ENCODE results near the gene FPR3. TPM values are rescaled to one million over a fixed set of nuclear protein-coding genes. Genes with fewer than 3 reads are reported as not detected.

Gene FPR3
- total and polyA plus RNA-seq, 9 of the 15 experiments (the other 6 are each of a cell fraction or from before 2014, with no cell fraction given) = 0.08 to 0.51 (median 0.22) TPM; not detected in 1

DNA sequence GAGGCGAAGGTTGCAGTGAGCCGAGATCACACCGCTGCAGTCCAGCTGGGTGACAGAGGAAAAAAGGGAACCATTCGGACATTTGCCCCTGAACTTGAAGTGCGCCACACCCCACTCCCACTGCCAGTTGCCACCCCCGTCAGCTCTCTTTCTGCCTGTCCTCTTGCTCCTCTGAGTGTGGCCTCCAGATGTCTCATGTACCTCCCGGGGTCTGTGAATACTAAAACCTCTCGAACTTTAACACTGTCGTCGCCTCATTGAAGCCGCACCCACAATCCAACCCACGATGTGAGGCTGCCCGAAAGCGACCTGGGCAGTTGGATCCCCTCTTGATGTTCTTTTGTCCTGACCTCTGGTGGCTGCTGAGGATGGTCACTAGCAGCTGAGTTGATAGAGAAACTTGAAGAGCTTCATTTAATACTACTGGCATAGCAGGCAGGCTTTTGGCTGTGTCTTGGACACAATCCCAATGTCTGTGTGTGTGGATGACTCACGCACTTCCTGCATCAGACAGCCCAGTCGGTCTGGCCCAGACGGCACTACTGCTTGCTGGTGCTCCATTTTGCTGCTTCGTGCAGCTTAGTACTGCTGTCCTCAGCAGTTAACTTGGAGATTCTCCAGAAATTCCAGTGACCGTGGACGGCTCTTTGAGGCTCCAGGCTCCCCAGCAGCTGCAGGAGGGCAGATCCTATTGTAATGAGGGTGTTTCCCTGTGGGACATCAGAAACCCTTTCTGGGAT lies 4.2 kb downstream of the FPR3 start (continued):
- TF ChIP-seq, protein P1, sequence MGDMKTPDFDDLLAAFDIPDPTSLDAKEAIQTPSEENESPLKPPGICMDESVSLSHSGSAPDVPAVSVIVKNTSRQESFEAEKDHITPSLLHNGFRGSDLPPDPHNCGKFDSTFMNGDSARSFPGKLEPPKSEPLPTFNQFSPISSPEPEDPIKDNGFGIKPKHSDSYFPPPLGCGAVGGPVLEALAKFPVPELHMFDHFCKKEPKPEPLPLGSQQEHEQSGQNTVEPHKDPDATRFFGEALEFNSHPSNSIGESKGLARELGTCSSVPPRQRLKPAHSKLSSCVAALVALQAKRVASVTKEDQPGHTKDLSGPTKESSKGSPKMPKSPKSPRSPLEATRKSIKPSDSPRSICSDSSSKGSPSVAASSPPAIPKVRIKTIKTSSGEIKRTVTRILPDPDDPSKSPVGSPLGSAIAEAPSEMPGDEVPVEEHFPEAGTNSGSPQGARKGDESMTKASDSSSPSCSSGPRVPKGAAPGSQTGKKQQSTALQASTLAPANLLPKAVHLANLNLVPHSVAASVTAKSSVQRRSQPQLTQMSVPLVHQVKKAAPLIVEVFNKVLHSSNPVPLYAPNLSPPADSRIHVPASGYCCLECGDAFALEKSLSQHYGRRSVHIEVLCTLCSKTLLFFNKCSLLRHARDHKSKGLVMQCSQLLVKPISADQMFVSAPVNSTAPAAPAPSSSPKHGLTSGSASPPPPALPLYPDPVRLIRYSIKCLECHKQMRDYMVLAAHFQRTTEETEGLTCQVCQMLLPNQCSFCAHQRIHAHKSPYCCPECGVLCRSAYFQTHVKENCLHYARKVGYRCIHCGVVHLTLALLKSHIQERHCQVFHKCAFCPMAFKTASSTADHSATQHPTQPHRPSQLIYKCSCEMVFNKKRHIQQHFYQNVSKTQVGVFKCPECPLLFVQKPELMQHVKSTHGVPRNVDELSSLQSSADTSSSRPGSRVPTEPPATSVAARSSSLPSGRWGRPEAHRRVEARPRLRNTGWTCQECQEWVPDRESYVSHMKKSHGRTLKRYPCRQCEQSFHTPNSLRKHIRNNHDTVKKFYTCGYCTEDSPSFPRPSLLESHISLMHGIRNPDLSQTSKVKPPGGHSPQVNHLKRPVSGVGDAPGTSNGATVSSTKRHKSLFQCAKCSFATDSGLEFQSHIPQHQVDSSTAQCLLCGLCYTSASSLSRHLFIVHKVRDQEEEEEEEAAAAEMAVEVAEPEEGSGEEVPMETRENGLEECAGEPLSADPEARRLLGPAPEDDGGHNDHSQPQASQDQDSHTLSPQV (IDR thresholded peaks at IDR 0.05) = peak; percentile 96
- TF ChIP-seq HOXB6 (CRISPR knock-in tag; IDR thresholded peaks at IDR 0.05; ENCODE audit: borderline replicate concordance) (0 out of 2 replicates have a peak, but pooled peaks have one; percentile 55), PRMT5 (CRISPR knock-in tag; IDR thresholded peaks at IDR 0.05) (no peak), DPF2 (IDR thresholded peaks at IDR 0.05) (peak; percentile 78), POLR2AphosphoS5 (IDR thresholded peaks at IDR 0.05; ENCODE audit: control insufficient read depth, insufficient read depth, low read depth, low read length) (0 out of 2 replicates have a peak, but pooled peaks have one; percentile 23), MAFF (IDR thresholded peaks at IDR 0.05; ENCODE audit: low read length) (0 out of 2 replicates have a peak, but pooled peaks have one; percentile 7), EP300 (IDR thresholded peaks at IDR 0.05; ENCODE audit: low read length) (peak; percentile 62), KAT7 (CRISPR knock-in tag; IDR thresholded peaks at IDR 0.05; ENCODE audit: borderline replicate concordance) (0 out of 2 replicates have a peak, but pooled peaks have one; percentile 44), ERF (CRISPR knock-in tag; IDR thresholded peaks at IDR 0.05) (peak; percentile 68; the same call in 1 of the 2 replicates), PYGO2 (tag; IDR thresholded peaks at IDR 0.05) (no peak), CREBBP (IDR thresholded peaks at IDR 0.05; ENCODE audit: low read depth, low read length) (no peak), CCNT2 (IDR thresholded peaks at IDR 0.05; ENCODE audit: borderline replicate concordance, extremely low read depth, insufficient read length, low read depth, low read length) (no peak)
- TF ChIP-seq, protein P2, sequence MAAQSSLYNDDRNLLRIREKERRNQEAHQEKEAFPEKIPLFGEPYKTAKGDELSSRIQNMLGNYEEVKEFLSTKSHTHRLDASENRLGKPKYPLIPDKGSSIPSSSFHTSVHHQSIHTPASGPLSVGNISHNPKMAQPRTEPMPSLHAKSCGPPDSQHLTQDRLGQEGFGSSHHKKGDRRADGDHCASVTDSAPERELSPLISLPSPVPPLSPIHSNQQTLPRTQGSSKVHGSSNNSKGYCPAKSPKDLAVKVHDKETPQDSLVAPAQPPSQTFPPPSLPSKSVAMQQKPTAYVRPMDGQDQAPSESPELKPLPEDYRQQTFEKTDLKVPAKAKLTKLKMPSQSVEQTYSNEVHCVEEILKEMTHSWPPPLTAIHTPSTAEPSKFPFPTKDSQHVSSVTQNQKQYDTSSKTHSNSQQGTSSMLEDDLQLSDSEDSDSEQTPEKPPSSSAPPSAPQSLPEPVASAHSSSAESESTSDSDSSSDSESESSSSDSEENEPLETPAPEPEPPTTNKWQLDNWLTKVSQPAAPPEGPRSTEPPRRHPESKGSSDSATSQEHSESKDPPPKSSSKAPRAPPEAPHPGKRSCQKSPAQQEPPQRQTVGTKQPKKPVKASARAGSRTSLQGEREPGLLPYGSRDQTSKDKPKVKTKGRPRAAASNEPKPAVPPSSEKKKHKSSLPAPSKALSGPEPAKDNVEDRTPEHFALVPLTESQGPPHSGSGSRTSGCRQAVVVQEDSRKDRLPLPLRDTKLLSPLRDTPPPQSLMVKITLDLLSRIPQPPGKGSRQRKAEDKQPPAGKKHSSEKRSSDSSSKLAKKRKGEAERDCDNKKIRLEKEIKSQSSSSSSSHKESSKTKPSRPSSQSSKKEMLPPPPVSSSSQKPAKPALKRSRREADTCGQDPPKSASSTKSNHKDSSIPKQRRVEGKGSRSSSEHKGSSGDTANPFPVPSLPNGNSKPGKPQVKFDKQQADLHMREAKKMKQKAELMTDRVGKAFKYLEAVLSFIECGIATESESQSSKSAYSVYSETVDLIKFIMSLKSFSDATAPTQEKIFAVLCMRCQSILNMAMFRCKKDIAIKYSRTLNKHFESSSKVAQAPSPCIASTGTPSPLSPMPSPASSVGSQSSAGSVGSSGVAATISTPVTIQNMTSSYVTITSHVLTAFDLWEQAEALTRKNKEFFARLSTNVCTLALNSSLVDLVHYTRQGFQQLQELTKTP (IDR thresholded peaks at IDR 0.05; ENCODE audit: low read depth in 1 of 2, partially characterized antibody in 2 of 2) = peak in 1 of 2 experiments; percentile 56
- TF ChIP-seq, protein P3, sequence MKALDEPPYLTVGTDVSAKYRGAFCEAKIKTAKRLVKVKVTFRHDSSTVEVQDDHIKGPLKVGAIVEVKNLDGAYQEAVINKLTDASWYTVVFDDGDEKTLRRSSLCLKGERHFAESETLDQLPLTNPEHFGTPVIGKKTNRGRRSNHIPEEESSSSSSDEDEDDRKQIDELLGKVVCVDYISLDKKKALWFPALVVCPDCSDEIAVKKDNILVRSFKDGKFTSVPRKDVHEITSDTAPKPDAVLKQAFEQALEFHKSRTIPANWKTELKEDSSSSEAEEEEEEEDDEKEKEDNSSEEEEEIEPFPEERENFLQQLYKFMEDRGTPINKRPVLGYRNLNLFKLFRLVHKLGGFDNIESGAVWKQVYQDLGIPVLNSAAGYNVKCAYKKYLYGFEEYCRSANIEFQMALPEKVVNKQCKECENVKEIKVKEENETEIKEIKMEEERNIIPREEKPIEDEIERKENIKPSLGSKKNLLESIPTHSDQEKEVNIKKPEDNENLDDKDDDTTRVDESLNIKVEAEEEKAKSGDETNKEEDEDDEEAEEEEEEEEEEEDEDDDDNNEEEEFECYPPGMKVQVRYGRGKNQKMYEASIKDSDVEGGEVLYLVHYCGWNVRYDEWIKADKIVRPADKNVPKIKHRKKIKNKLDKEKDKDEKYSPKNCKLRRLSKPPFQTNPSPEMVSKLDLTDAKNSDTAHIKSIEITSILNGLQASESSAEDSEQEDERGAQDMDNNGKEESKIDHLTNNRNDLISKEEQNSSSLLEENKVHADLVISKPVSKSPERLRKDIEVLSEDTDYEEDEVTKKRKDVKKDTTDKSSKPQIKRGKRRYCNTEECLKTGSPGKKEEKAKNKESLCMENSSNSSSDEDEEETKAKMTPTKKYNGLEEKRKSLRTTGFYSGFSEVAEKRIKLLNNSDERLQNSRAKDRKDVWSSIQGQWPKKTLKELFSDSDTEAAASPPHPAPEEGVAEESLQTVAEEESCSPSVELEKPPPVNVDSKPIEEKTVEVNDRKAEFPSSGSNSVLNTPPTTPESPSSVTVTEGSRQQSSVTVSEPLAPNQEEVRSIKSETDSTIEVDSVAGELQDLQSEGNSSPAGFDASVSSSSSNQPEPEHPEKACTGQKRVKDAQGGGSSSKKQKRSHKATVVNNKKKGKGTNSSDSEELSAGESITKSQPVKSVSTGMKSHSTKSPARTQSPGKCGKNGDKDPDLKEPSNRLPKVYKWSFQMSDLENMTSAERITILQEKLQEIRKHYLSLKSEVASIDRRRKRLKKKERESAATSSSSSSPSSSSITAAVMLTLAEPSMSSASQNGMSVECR (CRISPR knock-in tag; IDR thresholded peaks at IDR 0.05) = no peak
